Esophagus squamous epithelium (tissue), 5 donors: Measurements from ENCODE around the gene PGLYRP3. TPM values are rescaled to one million over a fixed set of nuclear protein-coding genes. Genes with fewer than 3 reads are reported as not detected.
A peak's percentile ranks its signal among the peaks of the same experiment; 100 is the strongest.
"Not testable (repeated sequence)": the region's sequence is repeated elsewhere in the genome, so short reads cannot be mapped to it uniquely, and the experiment has no call there.

Source experiments
- DNase-seq: peaks from one replicate; lab custom pipeline; 2025; lab: John Stamatoyannopoulos, UW
- H3K27ac ChIP-seq, 4 donors: fragments of 200-600 bp; sonication (generic); one replicate each; pipeline ENCODE4 v1.5.1; 2016 to 2019; ENCODE audit warnings: mild to moderate bottlenecking in 1 of 4
- H3K27me3 ChIP-seq, 4 donors: fragments of 200-600 bp; sonication (generic); 1 replicate in 3 of 4; 2 replicates in 1 of 4; pipeline versions ENCODE4 v1.5.1 to v1.6.0; 2017 to 2021; ENCODE audit warnings: antibody characterized with exemption in 1 of 4
- H3K36me3 ChIP-seq, 3 donors: fragments of 200-600 bp; sonication (generic); one replicate each; pipeline ENCODE4 v1.5.1; 2016 to 2019
- H3K4me1 ChIP-seq, 3 donors: fragments of 200-600 bp; sonication (generic); one replicate each; pipeline ENCODE4 v1.5.1; 2017 to 2019
- H3K4me3 ChIP-seq, 4 donors: fragments of 200-600 bp; sonication (generic); 1 replicate in 3 of 4; 2 replicates in 1 of 4; pipeline ENCODE4 v1.5.1; 2016 to 2019; ENCODE audit warnings: mild to moderate bottlenecking in 2 of 4, moderate library complexity in 1 of 4
- H3K9me3 ChIP-seq, 3 donors: fragments of 200-600 bp; sonication (generic); one replicate each; pipeline ENCODE4 v1.5.1; 2016 to 2019
- POLR2A ChIP-seq, 4 donors: fragments of 450-650 bp; IDR thresholded peaks; one replicate each; pipeline ENCODE4 v1.6.1; 2017; ENCODE audit warnings: antibody characterized with exemption in 4 of 4, mild to moderate bottlenecking in 4 of 4, moderate library complexity in 3 of 4
- WGBS, 2 donors: methylation state at CpG; one replicate each; pipeline ENCODE4 v1.1.5; 2018; 5-methylcytosine and 5-hydroxymethylcytosine counted together
- intact Hi-C: fragments of 100-400 bp; cut with DNase I; formaldehyde crosslinking; loops from one replicate; pipeline ENCODE4 v1.15.0; 2022
- total RNA-seq, 4 donors: library from RNA; depleted of rRNA; stranded (reverse); fragments of >200 nt; gene quantifications; one replicate each; pipeline ENCODE4 v1.1.0, GENCODE V29; 2016
- TF ChIP-seq, protein P1 (sequence below), 6 experiments: fragments of 450-650 bp in 4 of 6; fragments of 200-600 bp in 2 of 6; sonication (generic) in 2 of 6; IDR thresholded peaks; one replicate each; pipeline ENCODE4 v1.5.1; 2016 to 2019; ENCODE audit warnings: antibody characterized with exemption in 6 of 6, mild to moderate bottlenecking in 4 of 6, moderate library complexity in 4 of 6
- donor health status: DM: yes; HTN: yes; CAD: no.

The PGLYRP3 gene
- total RNA-seq, 4 donors from 2014 or later: 14.3 to 44.0 (median 23.8) TPM

DNA sequence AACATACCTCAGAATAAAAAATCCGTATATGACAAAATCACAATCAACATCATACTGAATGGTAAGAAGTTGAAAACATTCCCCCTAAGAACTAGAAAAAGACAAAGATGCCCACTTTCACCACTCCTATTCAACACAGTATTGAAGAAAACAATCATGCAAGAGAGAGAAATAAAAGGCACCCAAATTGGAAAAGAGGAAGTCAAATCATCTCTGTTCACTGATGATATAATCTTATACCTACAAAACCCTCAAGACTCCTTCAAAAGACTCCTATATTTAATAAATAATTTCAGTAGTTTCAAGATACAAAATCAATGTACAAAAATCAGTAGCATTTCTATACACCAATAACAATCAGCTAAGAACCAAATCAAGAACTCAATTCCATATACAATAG lies 21.1 kb upstream of the PGLYRP3 start:
- TF ChIP-seq POLR2A (IDR thresholded peaks at IDR 0.05): no peak
- TF ChIP-seq, protein P1, sequence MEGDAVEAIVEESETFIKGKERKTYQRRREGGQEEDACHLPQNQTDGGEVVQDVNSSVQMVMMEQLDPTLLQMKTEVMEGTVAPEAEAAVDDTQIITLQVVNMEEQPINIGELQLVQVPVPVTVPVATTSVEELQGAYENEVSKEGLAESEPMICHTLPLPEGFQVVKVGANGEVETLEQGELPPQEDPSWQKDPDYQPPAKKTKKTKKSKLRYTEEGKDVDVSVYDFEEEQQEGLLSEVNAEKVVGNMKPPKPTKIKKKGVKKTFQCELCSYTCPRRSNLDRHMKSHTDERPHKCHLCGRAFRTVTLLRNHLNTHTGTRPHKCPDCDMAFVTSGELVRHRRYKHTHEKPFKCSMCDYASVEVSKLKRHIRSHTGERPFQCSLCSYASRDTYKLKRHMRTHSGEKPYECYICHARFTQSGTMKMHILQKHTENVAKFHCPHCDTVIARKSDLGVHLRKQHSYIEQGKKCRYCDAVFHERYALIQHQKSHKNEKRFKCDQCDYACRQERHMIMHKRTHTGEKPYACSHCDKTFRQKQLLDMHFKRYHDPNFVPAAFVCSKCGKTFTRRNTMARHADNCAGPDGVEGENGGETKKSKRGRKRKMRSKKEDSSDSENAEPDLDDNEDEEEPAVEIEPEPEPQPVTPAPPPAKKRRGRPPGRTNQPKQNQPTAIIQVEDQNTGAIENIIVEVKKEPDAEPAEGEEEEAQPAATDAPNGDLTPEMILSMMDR (IDR thresholded peaks at IDR 0.05): no peak
- H3K4me1 ChIP-seq: no peaks in the 10 kb centered on the region
- intact Hi-C loops: no loop called here
- peaks cover 0 to 10% (median 0%) of the 10 kb centered on the region in 4 donors for H3K27me3 ChIP-seq
- 95% methylated on average over 1 of the region's 1 CpG for WGBS, 2 donors
- no peaks in the 10 kb centered on the region for H3K36me3 ChIP-seq
- no peak for DNase-seq
- H3K9me3 ChIP-seq: no peaks in the 10 kb centered on the region
- H3K27ac ChIP-seq: no peak overlapping the region
- no peak overlapping the region for H3K4me3 ChIP-seq

DNA sequence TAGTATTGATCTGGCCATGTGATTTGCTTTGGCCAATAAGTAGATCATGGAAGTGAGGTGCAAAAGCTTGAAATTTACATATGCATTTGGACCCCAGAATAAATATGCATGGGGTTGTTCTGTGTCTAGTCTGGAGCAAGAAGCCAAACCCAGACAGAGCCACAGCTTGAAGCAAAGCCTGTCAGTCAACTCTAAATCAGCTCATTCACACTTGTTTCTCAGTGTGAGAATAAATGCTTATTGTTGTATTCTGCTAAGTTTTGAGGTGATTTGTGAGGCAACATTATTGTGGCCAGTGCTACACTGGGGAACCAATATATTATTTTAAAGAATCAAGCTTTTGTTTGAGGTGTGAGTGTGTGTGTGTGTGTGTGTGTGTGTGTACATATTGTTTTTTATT lies 12.2 kb upstream of the PGLYRP3 start:
- peaks cover 0 to 11% (median 4%) of the 10 kb centered on the region in 3 donors for H3K9me3 ChIP-seq
- intact Hi-C loops: no loop called here

DNA sequence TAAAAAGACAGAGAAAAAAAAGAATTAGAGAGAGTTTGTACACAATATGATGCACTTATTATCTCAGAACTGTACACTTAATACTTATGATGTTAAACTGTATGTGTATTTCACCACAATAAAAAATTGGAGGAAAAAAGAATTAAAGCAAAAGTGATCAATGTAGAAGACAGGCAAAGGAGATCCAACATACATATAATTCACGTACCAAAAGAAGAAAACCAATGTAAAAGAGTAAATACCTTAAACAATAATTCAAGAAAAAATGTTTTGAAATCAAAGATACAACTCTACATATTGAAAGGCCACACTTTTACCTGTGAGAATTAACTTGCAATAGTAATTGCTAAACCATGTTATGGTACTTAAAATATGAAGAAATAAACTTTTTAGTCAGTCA lies 9.8 kb upstream of the PGLYRP3 start:
- DNase-seq: no peak
- peaks cover 0 to 13% (median 0%) of the 10 kb centered on the region in 4 donors for H3K27me3 ChIP-seq
- no peaks in the 10 kb centered on the region for H3K4me1 ChIP-seq
- 0 to 56% methylated on average over 1 of the region's 1 CpG for WGBS, 2 donors
- TF ChIP-seq POLR2A (IDR thresholded peaks at IDR 0.05): no peak
- TF ChIP-seq, protein P1 (IDR thresholded peaks at IDR 0.05): no peak
- H3K4me3 ChIP-seq: no peak overlapping the region
- peaks cover 0 to 7% (median 4%) of the 10 kb centered on the region in 3 donors for H3K9me3 ChIP-seq
- intact Hi-C loops: no loop called here
- no peak overlapping the region for H3K27ac ChIP-seq
- H3K36me3 ChIP-seq: no peaks in the 10 kb centered on the region

More for the DNA sequence above, 12.2 kb upstream of the PGLYRP3 start:
- no peak overlapping the region for H3K4me3 ChIP-seq
- no peak for DNase-seq
- H3K36me3 ChIP-seq: no peaks in the 10 kb centered on the region
- H3K27me3 ChIP-seq: peaks cover 0 to 11% (median 0%) of the 10 kb centered on the region in 4 donors
- H3K4me1 ChIP-seq: no peaks in the 10 kb centered on the region
- H3K27ac ChIP-seq: no peak overlapping the region
- TF ChIP-seq, protein P1 (IDR thresholded peaks at IDR 0.05): no peak

DNA sequence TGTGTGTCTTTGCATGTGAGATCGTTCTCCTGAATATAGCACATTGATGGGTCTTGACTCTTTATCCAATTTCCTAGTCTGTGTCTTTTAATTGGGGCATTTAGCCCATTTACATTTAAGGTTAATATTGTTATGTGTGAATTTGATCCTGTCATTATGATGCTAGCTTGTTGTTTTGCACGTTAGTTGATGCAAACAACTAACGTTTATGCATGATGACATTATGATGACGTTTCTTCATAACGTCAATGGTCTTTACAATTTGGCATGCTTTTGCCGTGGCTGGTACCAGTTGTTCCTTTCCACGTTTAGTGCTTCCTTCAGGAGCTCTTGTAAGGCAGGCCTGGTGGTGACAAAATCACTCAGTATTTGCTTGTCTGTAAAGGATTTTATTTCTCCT lies 5.4 kb upstream of the PGLYRP3 start:
- H3K9me3 ChIP-seq, DNase-seq, H3K4me1 ChIP-seq, intact Hi-C loops, H3K4me3 ChIP-seq, H3K27ac ChIP-seq, H3K36me3 ChIP-seq: not testable (repeated sequence)
- H3K27me3 ChIP-seq: peaks cover 0 to 13% (median 0%) of the 10 kb centered on the region in 4 donors
- WGBS, 2 donors: 82 to 86% methylated on average over 7 of the region's 7 CpGs

DNA sequence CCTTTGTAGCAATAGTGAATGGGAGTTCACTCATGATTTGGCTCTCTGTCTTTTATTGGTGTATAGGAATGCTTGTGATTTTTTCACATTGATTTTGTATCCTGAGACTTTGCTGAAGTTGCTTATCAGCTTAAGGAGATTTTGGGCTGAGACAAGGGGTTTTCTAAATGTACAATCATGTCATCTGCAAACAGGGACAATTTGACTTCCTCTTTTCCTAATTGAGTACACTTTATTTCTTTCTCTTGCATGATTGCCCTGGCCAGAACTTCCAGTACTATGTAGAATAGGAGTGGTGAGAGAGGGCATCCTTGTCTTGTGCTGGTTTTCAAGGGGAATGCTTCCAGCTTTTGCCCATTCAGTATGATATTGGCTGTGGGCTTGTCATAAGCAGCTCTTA lies 3.3 kb upstream of the PGLYRP3 start:
- H3K9me3 ChIP-seq, DNase-seq, H3K27ac ChIP-seq, intact Hi-C loops, H3K4me3 ChIP-seq, H3K36me3 ChIP-seq: not testable (repeated sequence)
- Histone ChIP-seq H3K4me1 (peaks cover 0 to 12% (median 0%) of the 10 kb centered on the region in 3 donors), H3K27me3 (peaks cover 0 to 13% (median 0%) of the 10 kb centered on the region in 4 donors)

DNA sequence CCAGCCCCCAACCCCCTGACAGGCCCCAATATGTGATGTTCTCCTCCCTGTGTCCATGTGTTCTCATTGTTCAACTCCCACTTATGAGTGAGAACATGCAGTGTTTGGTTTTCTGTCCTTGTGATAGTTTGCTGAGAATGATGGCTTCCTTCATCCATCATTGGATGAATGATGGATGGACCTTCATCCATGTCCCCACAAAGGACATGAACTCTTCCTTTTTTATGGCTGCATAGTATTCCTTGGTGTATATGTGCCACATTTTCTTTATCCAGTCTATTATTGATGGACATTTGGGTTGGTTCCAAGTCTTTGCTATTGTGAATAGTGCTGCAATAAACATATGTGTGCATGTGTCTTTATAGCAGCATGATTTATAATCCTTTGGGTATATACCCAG lies 1.6 kb upstream of the PGLYRP3 start:
- DNase-seq, H3K27me3 ChIP-seq, H3K36me3 ChIP-seq, H3K4me3 ChIP-seq, H3K27ac ChIP-seq, H3K9me3 ChIP-seq, intact Hi-C loops: not testable (repeated sequence)
- H3K4me1 ChIP-seq: peaks cover 0 to 20% (median 0%) of the 10 kb centered on the region in 3 donors

DNA sequence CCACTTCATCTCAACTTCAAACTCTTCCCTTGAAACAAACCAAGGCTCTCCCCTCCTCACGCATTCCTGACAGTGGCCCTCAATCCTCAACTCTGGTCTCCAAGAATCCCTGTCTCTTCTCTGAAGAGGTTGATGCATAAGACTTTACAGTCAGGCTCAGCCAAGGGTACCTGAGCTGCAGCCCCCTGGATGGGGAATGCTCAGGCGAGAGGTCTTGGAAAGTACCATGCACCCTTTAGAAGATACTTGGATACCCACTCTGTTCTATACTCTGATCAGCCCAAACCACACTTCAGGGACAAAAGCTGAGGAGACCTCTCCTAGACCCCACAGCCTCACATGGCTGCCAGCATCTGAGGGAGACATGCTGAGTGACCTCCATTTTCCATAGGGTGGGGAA lies 536 bp upstream of the PGLYRP3 start:
- no peak overlapping the region for H3K4me3 ChIP-seq
- no peaks in the 10 kb centered on the region for H3K27me3 ChIP-seq
- H3K27ac ChIP-seq: peak overlapping the region; percentile 44 to 81 (median 79)
- WGBS, 2 donors: 84 to 100% methylated on average over 1 to 2 of the region's 2 CpGs
- DNase-seq: no peak
- H3K9me3 ChIP-seq: no peaks in the 10 kb centered on the region
- peaks cover 0 to 14% (median 0%) of the 10 kb centered on the region in 3 donors for H3K36me3 ChIP-seq
- TF ChIP-seq, protein P1 (IDR thresholded peaks at IDR 0.05): no peak
- TF ChIP-seq POLR2A (IDR thresholded peaks at IDR 0.05): no peak
- peaks cover 0 to 20% (median 0%) of the 10 kb centered on the region in 3 donors for H3K4me1 ChIP-seq
- intact Hi-C loops: no loop called here
